ENCODE data around the gene MED12. TPM values are rescaled to one million over a fixed set of nuclear protein-coding genes. Genes with fewer than 3 reads are reported as not detected.

Gene MED12
- total RNA-seq, 2 experiments from 2014 or later, result 45.9 to 62.2 TPM

DNA sequence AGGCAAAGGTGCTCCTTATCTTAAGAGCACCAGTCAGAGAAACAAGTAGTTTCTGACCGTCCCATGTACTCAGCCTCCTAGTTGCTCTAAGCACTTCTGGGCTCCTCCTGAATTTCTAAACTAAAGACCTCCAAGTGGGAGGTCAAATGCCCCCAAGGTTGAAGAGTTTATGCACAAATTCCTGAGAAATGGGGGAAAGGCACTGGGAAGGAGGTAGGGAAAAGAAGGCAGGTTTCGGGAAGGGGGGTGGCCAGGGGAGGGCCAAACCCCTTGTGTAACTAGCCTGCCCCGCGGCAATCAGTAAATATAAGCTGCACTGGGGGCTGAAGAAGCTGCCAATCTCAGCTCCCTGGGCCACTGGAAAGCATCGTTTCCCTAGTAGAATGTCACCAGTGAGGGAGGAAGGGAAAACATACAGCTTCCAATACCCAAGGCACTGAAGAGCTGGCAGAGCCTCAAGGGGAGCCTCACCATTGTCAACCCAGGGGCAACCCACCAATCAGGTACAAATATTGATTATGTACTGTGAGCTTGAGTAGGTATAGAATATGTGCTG is 19.4 kb upstream of the MED12 start:
- CTCF ChIA-PET, result interaction anchor here (0.6 to 6.8 kb wide), 7 partner anchors 13 to 129 kb away, joined by 3 to 65 read pairs (median 3); no protein-coding TSS in a partner anchor
- Mint-ChIP-seq H3K27me3 (no peaks in the 10 kb centered on the region), H3K4me1 (peaks cover 50% of the 10 kb centered on the region), H3K4me3 (no peak overlapping the region), H3K36me3 (no peaks in the 10 kb centered on the region), H3K9me3 (ENCODE audit: low read depth) (no peaks in the 10 kb centered on the region), H3K27ac (no peak overlapping the region)
- DNase-seq (no peak), ATAC-seq (no peak)

GRCh38 chrX:71099736-71100135 is 18.7 kb upstream of the MED12 start:
- Mint-ChIP-seq H3K9me3 (ENCODE audit: low read depth) (no peaks in the 10 kb centered on the region), H3K36me3 (no peaks in the 10 kb centered on the region), H3K4me3 (no peak overlapping the region), H3K27me3 (no peaks in the 10 kb centered on the region), H3K4me1 (peaks cover 54% of the 10 kb centered on the region), H3K27ac (no peak overlapping the region)
- CTCF ChIA-PET, result interaction anchor here (0.6 to 6.8 kb wide), 7 partner anchors 12 to 129 kb away, joined by 3 to 65 read pairs (median 3); no protein-coding TSS in a partner anchor
- DNase-seq (no peak), ATAC-seq (no peak)

- peaks cover 59% of the 10 kb centered on the region for H3K4me1 Mint-ChIP-seq
- ATAC-seq (no peak), DNase-seq (no peak)
- no peaks in the 10 kb centered on the region for H3K27me3 Mint-ChIP-seq
- H3K4me3 Mint-ChIP-seq, result no peak overlapping the region
- H3K9me3 Mint-ChIP-seq (ENCODE audit: low read depth), result no peaks in the 10 kb centered on the region
- CTCF ChIA-PET, result interaction anchor here (1.1 to 6.8 kb wide), 6 partner anchors 11 to 82 kb away, joined by 3 to 65 read pairs (median 4); partner anchors contain the start of genes IL2RG and MED12
- H3K27ac Mint-ChIP-seq, result no peak overlapping the region
- peaks cover 5% of the 10 kb centered on the region for H3K36me3 Mint-ChIP-seq
Measured at GRCh38 chrX:71100581-71101505, 17.6 kb upstream of the MED12 start.

GRCh38 chrX:71102292-71102691 is 16.1 kb upstream of the MED12 start:
- ATAC-seq (no peak), DNase-seq (no peak)
- Mint-ChIP-seq H3K27me3 (no peaks in the 10 kb centered on the region), H3K36me3 (peaks cover 15% of the 10 kb centered on the region), H3K27ac (no peak overlapping the region), H3K9me3 (ENCODE audit: low read depth) (no peaks in the 10 kb centered on the region), H3K4me3 (no peak overlapping the region), H3K4me1 (peaks cover 69% of the 10 kb centered on the region)
- CTCF ChIA-PET, result interaction anchor here (2.4 to 6.8 kb wide), 2 partner anchors 9 to 27 kb away, joined by 10 to 65 read pairs; partner anchors contain the start of gene IL2RG

DNA sequence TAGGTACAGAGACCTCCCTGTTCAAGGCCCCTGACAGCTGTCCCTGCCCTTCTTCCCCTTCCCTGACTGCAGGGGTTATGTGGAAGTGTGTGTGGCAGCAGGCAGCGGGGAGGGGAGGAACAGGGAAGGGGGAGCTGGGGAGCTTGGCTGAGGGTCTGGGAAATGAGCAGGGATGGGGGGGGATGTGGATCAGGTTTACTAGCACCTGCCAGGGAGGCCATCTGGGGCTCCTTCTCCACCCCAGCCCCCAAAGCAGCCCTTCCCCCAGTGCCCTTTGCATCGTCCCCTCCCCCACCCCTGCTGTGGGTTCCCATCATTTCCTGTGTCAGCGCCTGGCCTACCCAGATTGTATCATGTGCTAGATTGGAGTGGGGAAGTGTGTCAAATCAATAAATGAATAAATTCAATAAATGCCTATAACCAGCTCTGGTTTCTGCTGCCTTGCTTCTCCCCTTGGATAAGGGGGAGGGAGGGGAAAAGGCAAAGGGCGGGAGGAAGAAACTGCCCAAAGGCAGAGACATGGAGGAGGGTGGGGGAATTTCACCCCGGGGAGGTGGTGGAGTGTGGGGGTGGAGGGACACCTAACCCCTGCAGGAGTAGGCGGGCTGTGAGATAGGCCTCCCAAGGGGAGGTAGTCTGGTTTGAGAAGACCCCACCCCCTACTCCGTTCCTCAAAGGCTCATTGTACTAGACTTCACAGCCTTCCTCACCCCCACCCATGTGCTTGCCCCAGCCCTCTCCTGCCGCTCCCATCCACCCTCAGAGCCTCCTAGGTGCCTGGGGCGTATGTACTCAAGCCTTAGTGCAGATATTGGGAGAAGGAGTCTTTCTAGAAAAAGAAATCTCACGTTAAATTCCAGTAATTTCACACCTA is 15.0 kb upstream of the MED12 start:
- H3K4me1 Mint-ChIP-seq, result peaks cover 71% of the 10 kb centered on the region
- DNase-seq (peak; percentile 76), ATAC-seq (peak; percentile 29)
- CTCF ChIA-PET, result interaction anchor here (6.8 kb wide), 1 partner anchor 26 kb away, joined by 65 read pairs; no protein-coding TSS in a partner anchor
- H3K4me3 Mint-ChIP-seq, result peak overlapping the region; percentile 70
- peaks cover 25% of the 10 kb centered on the region for H3K36me3 Mint-ChIP-seq
- H3K27me3 Mint-ChIP-seq, result no peaks in the 10 kb centered on the region
- H3K27ac Mint-ChIP-seq, result peak overlapping the region; percentile 89
- no peaks in the 10 kb centered on the region for H3K9me3 Mint-ChIP-seq (ENCODE audit: low read depth)

DNA sequence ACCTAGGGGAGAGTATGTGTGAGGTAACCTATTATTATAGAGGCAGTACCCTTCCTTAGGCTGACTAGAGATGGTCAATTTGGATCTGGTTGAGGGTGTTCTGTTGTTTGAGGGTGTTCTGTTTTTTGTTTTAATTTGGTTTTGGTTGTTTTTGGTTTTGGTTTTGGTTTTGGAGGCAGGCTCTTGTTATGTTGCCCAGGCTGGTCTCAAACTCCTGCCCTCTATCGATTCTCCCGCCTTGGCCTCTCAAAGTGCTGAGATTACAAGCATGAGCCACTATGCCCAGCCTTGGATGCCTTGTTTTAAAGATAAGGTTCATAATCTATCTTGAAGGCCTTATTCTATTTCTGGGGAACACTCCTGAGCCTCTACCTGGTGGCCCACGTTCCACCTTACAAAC is 12.8 kb upstream of the MED12 start:
- Mint-ChIP-seq H3K4me3 (peak overlapping the region; percentile 99), H3K9me3 (ENCODE audit: low read depth) (no peaks in the 10 kb centered on the region), H3K27ac (peak overlapping the region; percentile 99), H3K27me3 (no peaks in the 10 kb centered on the region), H3K36me3 (peaks cover 48% of the 10 kb centered on the region), H3K4me1 (peaks cover 61% of the 10 kb centered on the region)
- CTCF ChIA-PET, result interaction anchor here (1.0 kb wide), 1 partner anchor 8 kb away, joined by 3 read pairs; no protein-coding TSS in a partner anchor
- peak; percentile 8 for ATAC-seq
- DNase-seq, result no peak

- Mint-ChIP-seq H3K4me3 (peak within 1 kb of the TSS; percentile 99), H3K4me1 (peaks cover 59% of the 10 kb centered on the region), H3K9me3 (ENCODE audit: low read depth) (no peaks in the 10 kb centered on the region), H3K36me3 (peaks cover 56% of the 10 kb centered on the region), H3K27ac (peak within 1 kb of the TSS; percentile 99), H3K27me3 (no peaks in the 10 kb centered on the region)
- CTCF ChIA-PET, result interaction anchor here (1.0 kb wide), 1 partner anchor 9 kb away, joined by 3 read pairs; no protein-coding TSS in a partner anchor
- DNase-seq, result peak; percentile 61
- ATAC-seq, result peak; percentile 35
Measured at GRCh38 chrX:71106427-71106826, 12.0 kb upstream of the MED12 start, which contains the start of gene CXorf65. CXorf65 (minus strand) TSS chrX:71106740; CDS start chrX:71106556, 184 bp downstream.

DNA sequence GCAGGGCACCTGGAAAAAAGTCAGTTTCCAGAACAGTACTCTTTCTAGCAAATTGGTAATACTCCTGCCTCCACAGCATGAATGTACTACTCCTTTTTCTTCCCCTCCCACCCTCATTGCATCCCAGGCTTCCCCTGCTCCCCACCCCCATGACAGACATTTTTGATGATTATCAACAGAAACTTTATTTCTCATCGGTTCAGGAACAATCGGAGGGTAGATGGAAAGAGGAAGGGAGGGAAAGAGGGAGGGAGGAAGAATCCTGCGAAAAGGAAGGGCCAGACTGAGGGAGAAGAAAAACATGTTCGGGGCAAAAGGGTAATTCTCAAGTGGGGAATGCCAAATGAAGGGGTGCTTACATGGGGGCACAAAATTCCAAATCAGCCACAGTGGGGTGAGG is 11.2 kb upstream of the MED12 start:
- Mint-ChIP-seq H3K27me3 (no peaks in the 10 kb centered on the region), H3K27ac (peak overlapping the region; percentile 99), H3K4me3 (peak overlapping the region; percentile 99), H3K4me1 (peaks cover 60% of the 10 kb centered on the region), H3K36me3 (peaks cover 57% of the 10 kb centered on the region), H3K9me3 (ENCODE audit: low read depth) (no peaks in the 10 kb centered on the region)
- ATAC-seq (no peak), DNase-seq (no peak)
- CTCF ChIA-PET, result interaction anchor here (0.6 kb wide), 1 partner anchor 22 kb away, joined by 3 read pairs; no protein-coding TSS in a partner anchor

DNA sequence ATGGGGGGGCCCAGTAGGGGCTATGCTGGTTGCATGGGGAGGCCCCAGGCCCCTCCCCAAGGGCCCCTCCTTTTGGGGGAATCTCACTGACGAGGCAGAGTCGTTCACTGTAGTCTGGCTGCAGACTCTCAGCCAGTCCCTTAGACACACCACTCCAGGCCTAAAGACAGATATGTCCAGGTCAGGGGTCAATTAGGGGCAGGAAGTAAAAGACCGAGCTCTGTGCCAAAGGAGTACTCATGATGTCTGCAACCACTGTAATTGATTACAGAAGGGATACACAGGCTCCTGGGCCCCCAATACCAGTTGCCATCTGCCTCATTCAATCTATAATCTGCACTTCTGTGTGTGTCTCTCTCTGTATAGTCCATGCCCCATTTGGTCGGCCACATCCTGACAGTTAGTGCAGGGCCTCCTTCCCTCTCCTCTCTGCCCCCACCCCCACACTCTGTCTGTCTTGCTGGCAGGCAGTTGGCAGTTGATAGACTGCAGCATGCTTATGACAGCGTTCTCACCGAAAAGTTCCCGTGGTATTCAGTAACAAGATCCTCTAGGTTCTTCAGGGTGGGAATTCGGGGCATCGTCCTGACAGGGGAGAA is 10.5 kb upstream of the MED12 start:
- Mint-ChIP-seq H3K27ac (peak overlapping the region; percentile 99), H3K27me3 (no peaks in the 10 kb centered on the region), H3K36me3 (peaks cover 57% of the 10 kb centered on the region), H3K4me1 (peaks cover 60% of the 10 kb centered on the region), H3K9me3 (ENCODE audit: low read depth) (no peaks in the 10 kb centered on the region), H3K4me3 (peak overlapping the region; percentile 99)
- DNase-seq, result peak; percentile 79
- CTCF ChIA-PET, result interaction anchor here (0.6 to 1.0 kb wide), 2 partner anchors 9 to 21 kb away, joined by 3 to 5 read pairs; no protein-coding TSS in a partner anchor
- peak; percentile 31 for ATAC-seq

DNA sequence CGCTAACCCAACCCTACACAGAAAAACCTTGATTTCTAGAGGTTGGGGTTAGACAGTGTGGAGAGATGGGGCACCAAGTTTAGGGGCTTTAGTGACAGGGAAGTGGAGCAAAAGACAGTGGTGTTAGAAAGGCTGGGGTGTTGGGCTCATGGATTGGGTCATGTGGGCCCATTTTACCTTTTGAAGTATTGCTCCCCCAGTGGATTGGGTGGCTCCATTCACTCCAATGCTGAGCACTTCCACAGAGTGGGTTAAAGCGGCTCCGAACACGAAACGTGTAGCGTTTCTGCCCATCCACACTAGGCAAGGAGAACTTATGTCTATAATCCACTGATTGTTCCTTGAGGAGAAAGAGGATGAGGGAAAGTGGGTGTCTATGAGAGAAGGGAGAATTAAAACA is 9.3 kb upstream of the MED12 start:
- no peaks in the 10 kb centered on the region for H3K27me3 Mint-ChIP-seq
- H3K4me1 Mint-ChIP-seq, result peaks cover 54% of the 10 kb centered on the region
- peak overlapping the region; percentile 99 for H3K4me3 Mint-ChIP-seq
- CTCF ChIA-PET, result interaction anchor here (1.0 kb wide), 1 partner anchor 20 kb away, joined by 5 read pairs; no protein-coding TSS in a partner anchor
- H3K27ac Mint-ChIP-seq, result peak overlapping the region; percentile 99
- H3K36me3 Mint-ChIP-seq, result peaks cover 57% of the 10 kb centered on the region
- no peaks in the 10 kb centered on the region for H3K9me3 Mint-ChIP-seq (ENCODE audit: low read depth)
- ATAC-seq, result no peak
- DNase-seq, result peak; percentile 44

DNA sequence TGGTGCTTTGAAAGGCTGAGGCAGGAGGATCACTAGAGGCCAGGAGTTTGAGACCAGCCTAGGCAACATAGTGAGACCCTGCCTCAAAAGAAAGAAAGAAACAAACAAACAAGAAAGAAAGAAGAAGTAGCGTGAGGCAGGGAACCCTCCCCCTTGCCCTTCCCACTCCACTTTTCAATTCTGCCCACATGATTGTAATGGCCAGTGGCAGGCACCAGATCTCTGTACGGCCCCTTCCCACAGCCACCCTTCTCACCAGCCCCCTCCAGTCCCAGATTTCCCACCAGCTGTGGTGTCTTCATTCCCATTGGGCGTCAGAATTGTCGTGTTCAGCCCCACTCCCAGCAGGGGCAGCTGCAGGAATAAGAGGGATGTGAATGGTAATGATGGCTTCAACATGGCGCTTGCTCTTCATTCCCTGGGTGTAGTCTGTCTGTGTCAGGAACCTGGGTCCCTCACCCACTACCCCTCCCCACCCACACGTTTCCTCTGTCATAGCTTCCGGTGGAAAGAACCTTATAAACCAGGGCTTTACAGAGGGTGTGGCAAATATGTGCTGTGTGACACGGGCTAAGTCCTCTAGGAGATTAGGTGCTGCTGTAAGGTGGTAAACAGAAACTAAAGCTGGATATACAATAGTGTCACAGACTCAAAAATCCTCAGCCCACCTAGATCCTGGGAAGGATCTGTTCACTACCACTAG is 7.1 kb upstream of the MED12 start, which contains the start of gene IL2RG:
Gene IL2RG (minus strand): TSS at position 437 of the 703 bp plus-strand sequence. CDS start 38 bp downstream, at position 399.
- peak within 1 kb of the TSS; percentile 99 for H3K4me3 Mint-ChIP-seq
- peak within 1 kb of the TSS; percentile 99 for H3K27ac Mint-ChIP-seq
- H3K36me3 Mint-ChIP-seq, result peaks cover 49% of the 10 kb centered on the region
- peaks cover 36% of the 10 kb centered on the region for H3K4me1 Mint-ChIP-seq
- CTCF ChIA-PET, result interaction anchor here (0.7 to 1.7 kb wide), 4 partner anchors 10 to 18 kb away, joined by 3 to 10 read pairs (median 4); no protein-coding TSS in a partner anchor
- DNase-seq (peak; percentile 88), ATAC-seq (peak; percentile 77)
- no peaks in the 10 kb centered on the region for H3K27me3 Mint-ChIP-seq
- no peaks in the 10 kb centered on the region for H3K9me3 Mint-ChIP-seq (ENCODE audit: low read depth)
